Breast epithelium (tissue), 3 donors: Measurements from ENCODE around the gene ARHGAP21.

Experiments
- POLR2A ChIP-seq: fragments of 450-650 bp; IDR thresholded peaks from one replicate; pipeline ENCODE4 v1.6.1; 2016; ENCODE audit warnings: antibody characterized with exemption, mild to moderate bottlenecking, moderate library complexity
- POLR2AphosphoS5 ChIP-seq, 3 donors: sonication (generic); formaldehyde crosslinking; IDR thresholded peaks; one replicate each; pipeline ENCODE4 v1.6.1; 2017; ENCODE audit warnings: antibody characterized with exemption in 3 of 3
- TF ChIP-seq, protein P1 (sequence below), 3 donors: fragments of 450-650 bp; IDR thresholded peaks; one replicate each; pipeline ENCODE4 v1.5.1; 2016 to 2017; ENCODE audit warnings: antibody characterized with exemption in 3 of 3, mild to moderate bottlenecking in 3 of 3, moderate library complexity in 3 of 3

DNA sequence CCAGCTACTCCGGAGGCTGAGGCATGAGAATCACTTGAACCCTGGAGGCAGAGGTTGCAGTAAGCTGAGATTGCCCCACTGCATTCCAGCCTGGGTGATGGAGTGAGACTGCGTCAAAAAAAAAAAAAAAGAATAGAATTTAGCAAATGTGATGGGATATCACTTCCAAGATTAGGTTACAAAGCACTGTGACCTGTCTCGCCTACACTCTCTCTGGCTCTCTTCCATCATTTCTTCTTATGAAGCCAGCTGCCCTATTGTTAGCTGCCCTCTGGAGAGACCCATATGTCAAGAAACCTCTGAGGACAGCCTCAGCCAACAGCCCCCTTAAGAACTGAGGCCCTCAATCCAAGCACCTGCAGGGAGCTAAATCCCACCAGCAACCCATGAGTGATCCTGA lies 28.2 kb downstream of the ARHGAP21 start:
- TF ChIP-seq, protein P1, sequence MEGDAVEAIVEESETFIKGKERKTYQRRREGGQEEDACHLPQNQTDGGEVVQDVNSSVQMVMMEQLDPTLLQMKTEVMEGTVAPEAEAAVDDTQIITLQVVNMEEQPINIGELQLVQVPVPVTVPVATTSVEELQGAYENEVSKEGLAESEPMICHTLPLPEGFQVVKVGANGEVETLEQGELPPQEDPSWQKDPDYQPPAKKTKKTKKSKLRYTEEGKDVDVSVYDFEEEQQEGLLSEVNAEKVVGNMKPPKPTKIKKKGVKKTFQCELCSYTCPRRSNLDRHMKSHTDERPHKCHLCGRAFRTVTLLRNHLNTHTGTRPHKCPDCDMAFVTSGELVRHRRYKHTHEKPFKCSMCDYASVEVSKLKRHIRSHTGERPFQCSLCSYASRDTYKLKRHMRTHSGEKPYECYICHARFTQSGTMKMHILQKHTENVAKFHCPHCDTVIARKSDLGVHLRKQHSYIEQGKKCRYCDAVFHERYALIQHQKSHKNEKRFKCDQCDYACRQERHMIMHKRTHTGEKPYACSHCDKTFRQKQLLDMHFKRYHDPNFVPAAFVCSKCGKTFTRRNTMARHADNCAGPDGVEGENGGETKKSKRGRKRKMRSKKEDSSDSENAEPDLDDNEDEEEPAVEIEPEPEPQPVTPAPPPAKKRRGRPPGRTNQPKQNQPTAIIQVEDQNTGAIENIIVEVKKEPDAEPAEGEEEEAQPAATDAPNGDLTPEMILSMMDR (IDR thresholded peaks at IDR 0.05) = no peak
- TF ChIP-seq POLR2A = no peak
- no peak for TF ChIP-seq POLR2AphosphoS5 (IDR thresholded peaks at IDR 0.05)
